Fibroblast of lung (primary cell): ENCODE measurements around the gene L3MBTL4. TPM values are rescaled to one million over a fixed set of nuclear protein-coding genes. Genes with fewer than 3 reads are reported as not detected.

Experiments used
- DNase-seq, 2 donors: peaks; one replicate each; pipeline versions ENCODE4 v3.0.0 to v3.0.0-alpha.2; 2010; ENCODE audit warnings: low read depth in 2 of 2
- H2AFZ ChIP-seq: 2 replicates; pipeline ENCODE4 v1.5.1; 2012; ENCODE audit warnings: low read length, control low read depth, inconsistent platforms
- H3K27ac ChIP-seq: 2 replicates; pipeline ENCODE4 v1.5.1; 2011; ENCODE audit warnings: low read length, control low read depth; ENCODE audit not compliant: insufficient read depth
- H3K27me3 ChIP-seq: 2 replicates; pipeline ENCODE4 v1.5.1; 2011; ENCODE audit warnings: mild to moderate bottlenecking, low read length; ENCODE audit not compliant: control insufficient read depth, insufficient read depth
- H3K36me3 ChIP-seq: 2 replicates; pipeline ENCODE4 v1.5.1; 2011; ENCODE audit warnings: low read length; ENCODE audit not compliant: control insufficient read depth, insufficient read depth
- H3K4me1 ChIP-seq: 2 replicates; pipeline ENCODE4 v1.5.1; 2011; ENCODE audit warnings: low read length; ENCODE audit not compliant: control insufficient read depth, insufficient read depth; ENCODE audit errors: extremely low read depth
- H3K4me2 ChIP-seq: 2 replicates; pipeline ENCODE4 v1.5.1; 2011; ENCODE audit warnings: low read length, control low read depth; ENCODE audit not compliant: insufficient read depth; ENCODE audit errors: extremely low read depth
- H3K4me3 ChIP-seq, 4 experiments: fragments of 200-600 bp in 1 of 4; sonication (generic) in 1 of 4; replicated peaks in 1 of 4; 2 replicates each; pipeline ENCODE4 v1.5.1; 2011 to 2016; ENCODE audit warnings: low read length in 4 of 4, low read depth in 3 of 4, mild to moderate bottlenecking in 3 of 4, control low read depth in 2 of 4, inconsistent platforms in 1 of 4, mixed read lengths in 1 of 4; ENCODE audit not compliant: insufficient read depth in 1 of 4; ENCODE audit errors: control extremely low read depth in 1 of 4
- H3K79me2 ChIP-seq: 2 replicates; pipeline ENCODE4 v1.5.1; 2012; ENCODE audit warnings: mild to moderate bottlenecking, low read length, inconsistent platforms; ENCODE audit not compliant: control insufficient read depth, insufficient read depth
- H3K9ac ChIP-seq: 2 replicates; pipeline ENCODE4 v1.5.1; 2011; ENCODE audit warnings: mild to moderate bottlenecking, low read length, control low read depth; ENCODE audit not compliant: insufficient read depth
- H3K9me3 ChIP-seq: 2 replicates; pipeline ENCODE4 v1.5.1; 2012; ENCODE audit warnings: low read depth, low read length; ENCODE audit not compliant: control insufficient read depth, insufficient read depth
- H4K20me1 ChIP-seq: 2 replicates; pipeline ENCODE4 v1.5.1; 2011; ENCODE audit warnings: low read length; ENCODE audit not compliant: control insufficient read depth, insufficient read depth; ENCODE audit errors: extremely low read depth
- EZH2 ChIP-seq: IDR thresholded peaks from 2 replicates; pipeline ENCODE4 v1.5.1; 2012; ENCODE audit warnings: low read length, control low read depth, mild to moderate bottlenecking; ENCODE audit errors: missing control alignments
- polyA plus RNA-seq, 2 donors: library from polyadenylated mRNA; depleted of rRNA in 1 of 2; stranded (reverse) in 1 of 2; unstranded in 1 of 2; fragments of >200 nt; gene quantifications; 2 replicates each; pipeline ENCODE4 v1.2.1, GENCODE V29; 2011 to 2012; ENCODE audit warnings: missing spikeins in 1 of 2
- total RNA-seq: library from RNA; depleted of rRNA; stranded (reverse); fragments of >200 nt; gene quantifications from 2 replicates; pipeline ENCODE4 v1.2.1, GENCODE V29; 2014
- TF ChIP-seq, protein P1 (sequence below), 2 donors: IDR thresholded peaks in 1 of 2; conservative IDR thresholded peaks in 1 of 2; 1 replicate in 1 of 2; 2 replicates in 1 of 2; pipeline ENCODE4 v1.5.1; 2011 to 2012; ENCODE audit warnings: low read length in 2 of 2, control low read depth in 1 of 2, inconsistent platforms in 1 of 2, low read depth in 1 of 2, mild to moderate bottlenecking in 1 of 2

The L3MBTL4 gene
- total and polyA plus RNA-seq, 2 donors (not counting 1 experiment from before 2014, with no cell fraction given), result 0.06 to 0.33 TPM

DNA sequence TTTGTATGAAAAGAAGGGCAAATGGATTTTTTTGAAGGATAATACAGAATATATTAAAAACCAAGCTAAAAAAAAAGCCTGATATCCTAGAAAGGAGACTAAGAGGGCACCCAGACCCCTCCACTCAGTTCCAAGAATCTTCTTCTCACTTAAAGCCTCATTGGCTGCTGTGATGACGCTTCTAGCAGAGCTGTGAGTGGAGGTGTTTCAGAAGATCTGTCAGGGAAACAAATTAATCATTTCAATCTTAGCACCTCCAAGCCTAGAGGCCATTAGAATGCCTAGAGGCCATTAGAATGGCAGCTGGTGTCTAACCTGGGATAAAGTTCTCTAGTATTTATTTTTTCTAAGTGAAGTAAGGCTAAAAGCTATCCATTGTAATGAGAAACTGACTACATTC is 355.2 kb downstream of the L3MBTL4 start:
- no peak for DNase-seq
- no peak for TF ChIP-seq EZH2
- TF ChIP-seq, protein P1, sequence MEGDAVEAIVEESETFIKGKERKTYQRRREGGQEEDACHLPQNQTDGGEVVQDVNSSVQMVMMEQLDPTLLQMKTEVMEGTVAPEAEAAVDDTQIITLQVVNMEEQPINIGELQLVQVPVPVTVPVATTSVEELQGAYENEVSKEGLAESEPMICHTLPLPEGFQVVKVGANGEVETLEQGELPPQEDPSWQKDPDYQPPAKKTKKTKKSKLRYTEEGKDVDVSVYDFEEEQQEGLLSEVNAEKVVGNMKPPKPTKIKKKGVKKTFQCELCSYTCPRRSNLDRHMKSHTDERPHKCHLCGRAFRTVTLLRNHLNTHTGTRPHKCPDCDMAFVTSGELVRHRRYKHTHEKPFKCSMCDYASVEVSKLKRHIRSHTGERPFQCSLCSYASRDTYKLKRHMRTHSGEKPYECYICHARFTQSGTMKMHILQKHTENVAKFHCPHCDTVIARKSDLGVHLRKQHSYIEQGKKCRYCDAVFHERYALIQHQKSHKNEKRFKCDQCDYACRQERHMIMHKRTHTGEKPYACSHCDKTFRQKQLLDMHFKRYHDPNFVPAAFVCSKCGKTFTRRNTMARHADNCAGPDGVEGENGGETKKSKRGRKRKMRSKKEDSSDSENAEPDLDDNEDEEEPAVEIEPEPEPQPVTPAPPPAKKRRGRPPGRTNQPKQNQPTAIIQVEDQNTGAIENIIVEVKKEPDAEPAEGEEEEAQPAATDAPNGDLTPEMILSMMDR (conservative IDR thresholded peaks at IDR 0.05 in 1 of 2, IDR thresholded peaks at IDR 0.05 in 1 of 2; ENCODE audit: low read depth in 1 of 2, low read length in 2 of 2), result no peak
- no peaks in the 10 kb centered on the region for H3K9me3 ChIP-seq
- no peaks in the 10 kb centered on the region for H4K20me1 ChIP-seq
- H3K4me3 ChIP-seq, result no peak overlapping the region
- H3K4me2 ChIP-seq, result no peak overlapping the region
- no peak overlapping the region for H3K27ac ChIP-seq
- no peaks in the 10 kb centered on the region for H3K27me3 ChIP-seq
- H3K4me1 ChIP-seq, result peaks cover 7% of the 10 kb centered on the region
- H3K9ac ChIP-seq, result no peak overlapping the region
- H3K36me3 ChIP-seq, result no peaks in the 10 kb centered on the region
- H2AFZ ChIP-seq, result no peak overlapping the region
- no peaks in the 10 kb centered on the region for H3K79me2 ChIP-seq

DNA sequence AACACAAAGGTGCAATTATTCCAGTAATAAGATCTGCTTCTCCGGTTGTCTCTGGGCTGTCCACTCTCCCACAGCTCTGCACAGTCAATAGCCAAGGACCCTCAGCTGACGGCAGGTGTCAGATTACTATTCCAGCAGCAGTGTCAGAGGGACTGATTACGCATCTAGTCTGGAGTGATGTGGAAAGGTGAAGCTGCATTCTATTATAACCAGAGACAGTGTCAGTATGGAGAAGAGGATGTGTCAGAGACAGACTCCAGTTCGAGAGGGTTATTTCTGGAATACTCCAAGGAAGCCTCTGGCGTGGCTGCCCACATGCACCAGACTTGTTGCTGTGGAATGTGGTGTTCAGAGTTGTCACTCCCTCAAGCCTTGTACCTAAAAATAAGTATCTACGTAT is 355.8 kb downstream of the L3MBTL4 start:
- Histone ChIP-seq H3K27ac (no peak overlapping the region), H3K36me3 (no peaks in the 10 kb centered on the region), H3K4me1 (peaks cover 7% of the 10 kb centered on the region), H2AFZ (no peak overlapping the region), H3K4me2 (no peak overlapping the region), H3K9me3 (no peaks in the 10 kb centered on the region), H3K27me3 (no peaks in the 10 kb centered on the region), H3K79me2 (no peaks in the 10 kb centered on the region), H3K4me3 (no peak overlapping the region), H3K9ac (no peak overlapping the region), H4K20me1 (no peaks in the 10 kb centered on the region)
- TF ChIP-seq, protein P1 (conservative IDR thresholded peaks at IDR 0.05 in 1 of 2, IDR thresholded peaks at IDR 0.05 in 1 of 2; ENCODE audit: low read depth in 1 of 2, low read length in 2 of 2), result no peak
- no peak for TF ChIP-seq EZH2
- DNase-seq, result peak; percentile 25 to 91

DNA sequence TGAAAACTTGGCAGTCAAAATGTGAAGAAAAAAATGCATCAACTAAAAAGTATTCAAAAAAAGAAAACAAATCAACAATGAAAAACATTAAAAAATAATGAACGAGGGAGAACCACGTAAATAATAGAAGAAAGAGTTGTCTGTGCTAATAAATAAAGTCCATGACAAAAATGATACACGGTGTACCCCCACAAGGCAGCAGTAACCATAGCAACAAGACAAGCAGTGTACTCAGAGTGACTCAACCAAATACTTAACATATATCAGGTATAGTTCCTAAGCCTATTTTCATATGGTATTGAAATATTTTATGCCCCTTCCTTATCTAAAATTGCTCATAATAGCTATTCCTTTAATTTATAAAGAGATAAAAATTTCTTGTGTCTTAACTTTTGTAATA is 357.1 kb downstream of the L3MBTL4 start:
- no peaks in the 10 kb centered on the region for H4K20me1 ChIP-seq
- H3K36me3 ChIP-seq, result no peaks in the 10 kb centered on the region
- TF ChIP-seq, protein P1 (conservative IDR thresholded peaks at IDR 0.05 in 1 of 2, IDR thresholded peaks at IDR 0.05 in 1 of 2; ENCODE audit: low read depth in 1 of 2, low read length in 2 of 2), result no peak
- TF ChIP-seq EZH2, result no peak
- no peak overlapping the region for H2AFZ ChIP-seq
- no peak overlapping the region for H3K4me2 ChIP-seq
- peaks cover 7% of the 10 kb centered on the region for H3K4me1 ChIP-seq
- DNase-seq, result peak; percentile 29 to 40
- no peak overlapping the region for H3K9ac ChIP-seq
- H3K79me2 ChIP-seq, result no peaks in the 10 kb centered on the region
- H3K27ac ChIP-seq, result no peak overlapping the region
- no peaks in the 10 kb centered on the region for H3K9me3 ChIP-seq
- no peak overlapping the region for H3K4me3 ChIP-seq
- no peaks in the 10 kb centered on the region for H3K27me3 ChIP-seq
